ENCODE measurements around the gene PREX1. TPM values are rescaled to one million over a fixed set of nuclear protein-coding genes. Genes with fewer than 3 reads are reported as not detected.

PREX1 gene
- total RNA-seq, 1 donor from 2014 or later, result 235 TPM

DNA sequence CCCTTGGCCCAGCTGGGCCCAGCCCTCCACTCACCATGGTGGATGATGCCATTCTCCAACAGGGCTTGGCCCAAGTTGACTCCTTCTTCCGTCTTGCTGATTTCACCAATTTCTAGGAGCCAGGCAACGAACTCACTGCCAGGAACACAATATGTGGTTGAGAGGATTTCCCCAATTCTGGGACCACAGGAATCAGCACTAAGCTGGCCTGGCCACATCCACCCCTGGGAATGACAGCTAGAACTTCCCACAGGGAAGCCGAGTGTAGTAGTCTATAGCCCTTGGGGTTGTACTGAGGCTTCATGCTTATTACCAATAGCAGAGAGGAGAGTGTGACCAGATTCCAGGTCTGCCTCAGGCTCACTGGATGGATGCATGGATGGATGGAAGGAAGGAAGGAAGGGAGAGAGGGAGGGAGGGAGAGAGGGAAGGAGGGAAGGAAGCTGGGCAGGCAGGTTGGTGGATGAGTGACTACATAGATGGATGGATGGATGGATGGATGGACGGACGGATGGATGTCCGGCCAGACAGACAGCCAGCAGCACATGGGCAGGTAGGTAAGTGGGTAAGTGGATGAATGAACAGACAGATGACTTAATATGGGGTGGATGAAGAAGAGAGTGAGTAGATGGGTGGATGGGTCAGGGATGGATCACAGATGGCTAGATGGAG lies 146.5 kb downstream of the PREX1 start:
- no peak overlapping the region for H3K27ac Mint-ChIP-seq (ENCODE audit: unreplicated experiment)
- peaks cover 18% of the 10 kb centered on the region for H3K9me3 Mint-ChIP-seq (ENCODE audit: unreplicated experiment)
- no peak for DNase-seq
- H3K4me1 Mint-ChIP-seq (ENCODE audit: low read depth, unreplicated experiment), result peaks cover 43% of the 10 kb centered on the region
- no peak overlapping the region for H3K4me3 Mint-ChIP-seq (ENCODE audit: unreplicated experiment)
- TF ChIP-seq, protein P1, sequence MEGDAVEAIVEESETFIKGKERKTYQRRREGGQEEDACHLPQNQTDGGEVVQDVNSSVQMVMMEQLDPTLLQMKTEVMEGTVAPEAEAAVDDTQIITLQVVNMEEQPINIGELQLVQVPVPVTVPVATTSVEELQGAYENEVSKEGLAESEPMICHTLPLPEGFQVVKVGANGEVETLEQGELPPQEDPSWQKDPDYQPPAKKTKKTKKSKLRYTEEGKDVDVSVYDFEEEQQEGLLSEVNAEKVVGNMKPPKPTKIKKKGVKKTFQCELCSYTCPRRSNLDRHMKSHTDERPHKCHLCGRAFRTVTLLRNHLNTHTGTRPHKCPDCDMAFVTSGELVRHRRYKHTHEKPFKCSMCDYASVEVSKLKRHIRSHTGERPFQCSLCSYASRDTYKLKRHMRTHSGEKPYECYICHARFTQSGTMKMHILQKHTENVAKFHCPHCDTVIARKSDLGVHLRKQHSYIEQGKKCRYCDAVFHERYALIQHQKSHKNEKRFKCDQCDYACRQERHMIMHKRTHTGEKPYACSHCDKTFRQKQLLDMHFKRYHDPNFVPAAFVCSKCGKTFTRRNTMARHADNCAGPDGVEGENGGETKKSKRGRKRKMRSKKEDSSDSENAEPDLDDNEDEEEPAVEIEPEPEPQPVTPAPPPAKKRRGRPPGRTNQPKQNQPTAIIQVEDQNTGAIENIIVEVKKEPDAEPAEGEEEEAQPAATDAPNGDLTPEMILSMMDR (IDR thresholded peaks at IDR 0.05; ENCODE audit: partially characterized antibody, unreplicated experiment), result no peak
- H3K27me3 Mint-ChIP-seq (ENCODE audit: unreplicated experiment), result peaks cover 16% of the 10 kb centered on the region
- H3K36me3 Mint-ChIP-seq (ENCODE audit: unreplicated experiment), result peaks cover 5% of the 10 kb centered on the region

DNA sequence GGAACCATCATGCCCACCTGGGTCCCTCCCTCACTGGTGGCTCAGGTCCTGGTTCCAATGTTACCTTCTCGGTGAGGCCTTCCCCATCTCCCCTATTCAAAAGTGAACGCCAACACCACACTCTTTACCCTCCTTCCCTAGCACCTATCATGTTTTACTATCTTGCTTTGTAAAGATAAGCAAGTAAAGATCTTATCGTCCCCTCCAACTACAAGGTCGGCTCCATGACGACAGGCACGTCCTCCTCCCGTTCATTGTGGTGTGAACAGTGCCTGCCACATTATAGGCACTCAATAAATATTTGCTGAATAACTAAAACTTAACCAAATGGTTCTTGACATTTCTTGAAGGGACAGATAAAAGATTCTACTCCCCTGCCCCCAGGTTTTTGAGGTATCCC lies 147.1 kb downstream of the PREX1 start:
- peaks cover 5% of the 10 kb centered on the region for H3K36me3 Mint-ChIP-seq (ENCODE audit: unreplicated experiment)
- TF ChIP-seq, protein P1 (IDR thresholded peaks at IDR 0.05; ENCODE audit: partially characterized antibody, unreplicated experiment), result no peak
- H3K27me3 Mint-ChIP-seq (ENCODE audit: unreplicated experiment), result peaks cover 16% of the 10 kb centered on the region

DNA sequence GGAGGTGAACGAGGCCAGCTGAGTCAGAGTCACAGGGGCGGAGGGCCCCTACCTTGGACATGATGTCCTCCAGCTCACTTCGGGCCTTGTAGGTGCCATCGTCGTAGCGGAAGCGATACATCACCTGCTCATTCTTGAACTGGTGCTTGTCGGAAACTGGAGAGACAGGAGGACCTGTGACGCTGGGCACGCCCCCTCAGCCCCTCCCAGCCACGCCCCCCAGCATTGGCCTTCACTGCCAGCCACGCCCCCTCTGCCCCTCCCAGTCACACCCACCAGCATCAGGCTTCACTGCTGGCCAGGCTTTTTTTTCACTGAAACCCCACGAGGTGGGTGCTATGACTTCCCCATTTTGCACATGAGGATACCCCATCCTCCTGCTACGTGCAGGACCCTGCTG lies 148.2 kb downstream of the PREX1 start:
- peaks cover 24% of the 10 kb centered on the region for H3K9me3 Mint-ChIP-seq (ENCODE audit: unreplicated experiment)
- no peak overlapping the region for H3K27ac Mint-ChIP-seq (ENCODE audit: unreplicated experiment)
- peaks cover 9% of the 10 kb centered on the region for H3K36me3 Mint-ChIP-seq (ENCODE audit: unreplicated experiment)
- DNase-seq, result no peak
- H3K4me1 Mint-ChIP-seq (ENCODE audit: low read depth, unreplicated experiment), result peaks cover 34% of the 10 kb centered on the region
- TF ChIP-seq, protein P1 (IDR thresholded peaks at IDR 0.05; ENCODE audit: partially characterized antibody, unreplicated experiment), result no peak
- H3K4me3 Mint-ChIP-seq (ENCODE audit: unreplicated experiment), result no peak overlapping the region
- H3K27me3 Mint-ChIP-seq (ENCODE audit: unreplicated experiment), result peaks cover 20% of the 10 kb centered on the region

More for the DNA sequence above, 147.1 kb downstream of the PREX1 start:
- DNase-seq, result no peak
- Mint-ChIP-seq H3K4me3 (ENCODE audit: unreplicated experiment) (no peak overlapping the region), H3K9me3 (ENCODE audit: unreplicated experiment) (peaks cover 20% of the 10 kb centered on the region), H3K4me1 (ENCODE audit: low read depth, unreplicated experiment) (peaks cover 40% of the 10 kb centered on the region), H3K27ac (ENCODE audit: unreplicated experiment) (no peak overlapping the region)

DNA sequence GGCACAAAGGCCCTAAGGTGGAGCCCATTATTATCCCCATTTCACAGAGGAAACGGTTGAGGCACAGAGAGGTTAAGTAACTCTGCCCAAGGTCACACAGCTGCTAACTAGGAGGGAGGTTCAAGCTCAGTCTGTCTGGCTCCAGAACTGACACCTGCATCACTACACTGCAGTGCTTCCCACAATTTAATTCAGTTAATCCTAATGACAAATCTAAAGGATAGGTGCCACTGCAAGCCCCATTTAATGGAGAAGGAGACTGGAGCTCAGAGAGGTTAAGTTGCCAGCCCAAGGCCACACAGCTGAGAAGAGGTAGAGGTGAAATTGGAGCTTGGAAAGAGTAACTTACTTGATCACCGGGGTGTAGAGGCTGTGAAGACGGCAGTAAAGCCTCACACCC lies 148.8 kb downstream of the PREX1 start:
- Mint-ChIP-seq H3K27ac (ENCODE audit: unreplicated experiment) (no peak overlapping the region), H3K9me3 (ENCODE audit: unreplicated experiment) (peaks cover 18% of the 10 kb centered on the region), H3K4me1 (ENCODE audit: low read depth, unreplicated experiment) (peaks cover 28% of the 10 kb centered on the region), H3K4me3 (ENCODE audit: unreplicated experiment) (no peak overlapping the region), H3K36me3 (ENCODE audit: unreplicated experiment) (peaks cover 11% of the 10 kb centered on the region), H3K27me3 (ENCODE audit: unreplicated experiment) (peaks cover 19% of the 10 kb centered on the region)
- DNase-seq, result no peak
- TF ChIP-seq, protein P1 (IDR thresholded peaks at IDR 0.05; ENCODE audit: partially characterized antibody, unreplicated experiment), result no peak

DNA sequence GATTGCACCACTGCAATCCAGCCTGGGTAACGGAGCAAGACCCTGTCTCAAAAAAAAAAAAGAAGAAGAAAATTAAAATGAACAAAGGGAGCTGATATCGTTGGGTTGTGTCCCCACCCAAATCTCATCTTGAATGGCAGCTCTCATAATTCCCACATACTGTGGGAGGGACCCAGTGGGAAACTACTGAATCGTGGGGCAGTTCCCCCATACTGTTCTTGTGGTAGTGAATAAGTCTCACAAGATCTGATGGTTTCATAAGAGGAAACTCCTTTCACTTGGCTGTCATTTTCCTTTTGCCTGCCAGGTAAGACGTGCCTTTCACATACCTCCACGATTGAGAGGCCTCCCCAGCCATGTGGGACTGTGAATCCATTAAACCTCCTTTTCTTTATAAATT lies 149.4 kb downstream of the PREX1 start:
- Mint-ChIP-seq H3K36me3 (ENCODE audit: unreplicated experiment) (peaks cover 13% of the 10 kb centered on the region), H3K27ac (ENCODE audit: unreplicated experiment) (no peak overlapping the region), H3K4me3 (ENCODE audit: unreplicated experiment) (no peak overlapping the region), H3K4me1 (ENCODE audit: low read depth, unreplicated experiment) (peaks cover 24% of the 10 kb centered on the region), H3K9me3 (ENCODE audit: unreplicated experiment) (peaks cover 14% of the 10 kb centered on the region), H3K27me3 (ENCODE audit: unreplicated experiment) (peaks cover 14% of the 10 kb centered on the region)
- no peak for DNase-seq
- TF ChIP-seq, protein P1 (IDR thresholded peaks at IDR 0.05; ENCODE audit: partially characterized antibody, unreplicated experiment), result no peak
